Gastroesophageal sphincter (tissue), 3 donors: ENCODE measurements around the gene USP15.

Experiments used
- EP300 ChIP-seq: sonication (generic); formaldehyde crosslinking; IDR thresholded peaks from one replicate; pipeline ENCODE4 v1.6.1; 2017; ENCODE audit warnings: antibody characterized with exemption, mild to moderate bottlenecking
- POLR2A ChIP-seq, 2 donors: fragments of 450-650 bp; IDR thresholded peaks; one replicate each; pipeline ENCODE4 v1.6.1; 2017; ENCODE audit warnings: antibody characterized with exemption in 2 of 2, mild to moderate bottlenecking in 2 of 2, moderate library complexity in 1 of 2
- POLR2AphosphoS5 ChIP-seq: sonication (generic); formaldehyde crosslinking; IDR thresholded peaks from one replicate; pipeline ENCODE4 v1.6.1; 2017; ENCODE audit warnings: antibody characterized with exemption
- TF ChIP-seq, protein P1 (sequence below), 4 experiments: fragments of 200-600 bp in 2 of 4; fragments of 450-650 bp in 2 of 4; sonication (generic) in 1 of 4; IDR thresholded peaks; one replicate each; pipeline ENCODE4 v1.5.1; 2017 to 2019; ENCODE audit warnings: antibody characterized with exemption in 4 of 4, mild to moderate bottlenecking in 2 of 4, moderate library complexity in 2 of 4

GRCh38 chr12:62345667-62346066 lies 85.5 kb downstream of the USP15 start:
- TF ChIP-seq, protein P1, sequence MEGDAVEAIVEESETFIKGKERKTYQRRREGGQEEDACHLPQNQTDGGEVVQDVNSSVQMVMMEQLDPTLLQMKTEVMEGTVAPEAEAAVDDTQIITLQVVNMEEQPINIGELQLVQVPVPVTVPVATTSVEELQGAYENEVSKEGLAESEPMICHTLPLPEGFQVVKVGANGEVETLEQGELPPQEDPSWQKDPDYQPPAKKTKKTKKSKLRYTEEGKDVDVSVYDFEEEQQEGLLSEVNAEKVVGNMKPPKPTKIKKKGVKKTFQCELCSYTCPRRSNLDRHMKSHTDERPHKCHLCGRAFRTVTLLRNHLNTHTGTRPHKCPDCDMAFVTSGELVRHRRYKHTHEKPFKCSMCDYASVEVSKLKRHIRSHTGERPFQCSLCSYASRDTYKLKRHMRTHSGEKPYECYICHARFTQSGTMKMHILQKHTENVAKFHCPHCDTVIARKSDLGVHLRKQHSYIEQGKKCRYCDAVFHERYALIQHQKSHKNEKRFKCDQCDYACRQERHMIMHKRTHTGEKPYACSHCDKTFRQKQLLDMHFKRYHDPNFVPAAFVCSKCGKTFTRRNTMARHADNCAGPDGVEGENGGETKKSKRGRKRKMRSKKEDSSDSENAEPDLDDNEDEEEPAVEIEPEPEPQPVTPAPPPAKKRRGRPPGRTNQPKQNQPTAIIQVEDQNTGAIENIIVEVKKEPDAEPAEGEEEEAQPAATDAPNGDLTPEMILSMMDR (IDR thresholded peaks at IDR 0.05) = no peak
- TF ChIP-seq EP300 (no peak), POLR2A (IDR thresholded peaks at IDR 0.05) (no peak), POLR2AphosphoS5 (no peak)
